IPS DF 6.9 (cell line): ENCODE results near the gene RUFY3.
"Not testable (repeated sequence)": the region's sequence is repeated elsewhere in the genome, so short reads cannot be mapped to it uniquely, and the experiment has no call there.

Source experiments
- DNase-seq: peaks from one replicate; pipeline ENCODE4 v3.0.0-alpha.2; 2013; ENCODE audit warnings: low read depth, low spot score
- H3K27ac ChIP-seq: one replicate; pipeline ENCODE4 v1.5.1; 2013; ENCODE audit warnings: low read length, control low read depth
- H3K27me3 ChIP-seq: 2 replicates; pipeline ENCODE4 v1.6.1; 2013; ENCODE audit warnings: mild to moderate bottlenecking, low read length; ENCODE audit not compliant: control insufficient read depth, insufficient read depth
- H3K36me3 ChIP-seq: 2 replicates; pipeline ENCODE4 v1.6.1; 2013; ENCODE audit warnings: low read length; ENCODE audit not compliant: control insufficient read depth, insufficient read depth
- H3K4me1 ChIP-seq: 2 replicates; pipeline ENCODE4 v1.6.1; 2013; ENCODE audit warnings: low read length; ENCODE audit not compliant: control insufficient read depth, insufficient read depth
- H3K4me3 ChIP-seq: 2 replicates; pipeline ENCODE4 v1.5.1; 2013; ENCODE audit warnings: mild to moderate bottlenecking, low read length
- H3K9me3 ChIP-seq: 2 replicates; pipeline ENCODE4 v1.6.1; 2013; ENCODE audit warnings: low read length, inconsistent platforms; ENCODE audit not compliant: control insufficient read depth, insufficient read depth
- WGBS: extraction: QIAGEN DNeasy Blood & Tissue Kit; methylation state at CpG from one replicate; pipeline ENCODE4 v1.1.7; 2013; ENCODE audit warnings: mixed read lengths, missing lambda C conversion rate; ENCODE audit not compliant: insufficient read length, insufficient coverage; 5-methylcytosine and 5-hydroxymethylcytosine counted together

RUFY3 gene

DNA sequence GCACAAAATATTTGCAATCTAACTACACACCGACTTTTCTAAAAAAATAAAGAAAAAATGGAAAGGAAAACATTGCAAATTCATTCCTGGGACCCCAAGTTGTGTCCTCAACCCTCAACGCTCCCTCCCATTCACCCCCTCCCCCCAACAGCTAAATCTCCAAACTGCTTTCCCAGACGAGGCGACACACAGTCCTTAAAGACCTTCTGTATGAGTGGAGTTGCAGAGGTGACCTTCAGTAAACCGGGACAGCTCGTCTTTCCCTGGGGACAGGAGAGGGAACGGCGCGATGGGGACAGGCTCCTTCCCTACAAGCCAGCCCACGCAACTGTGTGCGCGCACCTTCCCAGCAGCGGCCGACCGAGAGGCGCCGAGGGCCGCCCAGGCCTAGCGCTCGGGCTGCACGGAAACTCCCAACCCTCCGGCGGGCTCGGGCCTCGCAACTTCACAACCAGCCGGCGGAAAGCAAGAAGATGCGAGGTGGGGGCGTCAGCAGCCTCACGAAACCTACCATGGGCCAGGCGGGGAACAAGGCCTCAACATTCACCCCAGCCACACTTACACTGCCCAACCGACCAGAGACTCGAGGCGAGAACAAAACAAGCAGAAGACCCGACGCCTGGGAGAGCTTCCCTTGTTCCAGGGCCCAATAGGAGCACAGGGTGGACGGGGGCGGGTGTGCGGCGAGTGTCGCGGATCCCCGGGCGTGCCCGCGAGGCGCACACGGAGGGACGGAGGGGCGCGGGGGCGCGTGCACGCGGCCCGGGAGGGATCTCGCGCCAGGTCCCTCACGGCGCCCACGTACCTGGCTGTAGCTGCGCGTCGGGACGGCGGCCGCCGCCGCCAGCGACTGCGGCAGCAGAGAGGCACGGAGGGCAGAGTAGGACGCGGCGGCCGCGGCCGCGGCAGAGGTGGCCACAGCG lies 117.2 kb downstream of the RUFY3 start:
- Histone ChIP-seq H3K9me3 (no peaks in the 10 kb centered on the region), H3K27me3 (no peaks in the 10 kb centered on the region), H3K4me3 (peak overlapping the region; percentile 98), H3K4me1 (no peaks in the 10 kb centered on the region; the same call in 1 of the 2 replicates), H3K27ac (no peak overlapping the region), H3K36me3 (peaks cover 5% of the 10 kb centered on the region)
- no CpG with 5 or more reads among the region's 80 CpGs for WGBS
- DNase-seq = no peak

DNA sequence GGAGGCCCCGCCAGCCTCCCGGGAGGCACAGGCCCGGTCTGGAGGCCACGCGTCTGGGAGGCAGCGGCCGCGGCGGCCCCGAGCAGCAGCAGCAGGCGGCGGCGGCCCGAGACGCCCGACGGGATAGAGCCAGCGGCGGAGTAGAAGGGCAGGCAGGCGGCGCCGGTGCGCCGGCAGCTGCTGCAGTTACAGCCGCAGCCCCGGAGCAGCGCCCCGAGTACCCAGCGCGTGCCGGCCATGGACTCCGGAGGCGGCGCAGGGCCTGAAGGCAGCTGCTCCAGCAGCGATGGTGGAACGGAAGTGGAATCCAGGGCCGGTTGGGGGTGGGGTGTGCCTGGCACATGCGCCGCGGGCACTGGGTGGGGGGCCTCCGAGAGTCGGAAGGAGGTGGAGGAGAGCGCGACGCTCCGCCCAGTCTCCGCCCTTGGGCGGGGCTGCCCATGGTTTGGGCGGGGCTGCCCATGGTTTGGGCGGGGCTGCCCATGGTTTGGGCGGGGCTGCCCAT lies 117.9 kb downstream of the RUFY3 start, which contains the start of gene GRSF1:
TSS of gene GRSF1 (minus strand) at position 302 of the 505 bp plus-strand sequence. CDS start at position 239, 63 bp downstream.
- Histone ChIP-seq H3K27me3 (no peaks in the 10 kb centered on the region), H3K4me1 (no peaks in the 10 kb centered on the region; the same call in 1 of the 2 replicates), H3K27ac (no peak within 1 kb of the TSS), H3K4me3 (peak within 1 kb of the TSS; percentile 98), H3K36me3 (peaks cover 5% of the 10 kb centered on the region), H3K9me3 (no peaks in the 10 kb centered on the region)
- WGBS = no CpG with 5 or more reads among the region's 51 CpGs
- peak; percentile 64 for DNase-seq

DNA sequence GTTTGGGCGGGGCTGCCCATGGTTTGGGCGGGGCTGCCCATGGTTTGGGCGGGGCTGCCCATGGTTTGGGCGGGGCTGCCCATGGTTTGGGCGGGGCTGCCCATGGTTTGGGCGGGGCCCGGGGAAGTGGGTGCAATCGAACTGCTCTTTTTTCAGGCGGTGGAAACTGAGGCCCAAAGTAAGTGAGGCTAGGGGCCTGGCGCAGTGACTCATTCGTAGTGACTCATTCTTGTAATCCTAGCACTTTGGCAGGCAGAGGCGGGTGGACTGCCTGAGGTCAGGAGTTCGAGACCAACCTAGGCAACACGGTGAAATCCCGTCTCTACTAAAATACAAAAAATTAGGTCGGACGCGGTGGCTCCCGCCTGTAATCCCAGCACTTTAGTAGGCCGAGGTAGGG lies 118.4 kb downstream of the RUFY3 start:
- WGBS = no CpG with 5 or more reads among the region's 20 CpGs
- not testable (repeated sequence) for H3K27ac ChIP-seq, H3K27me3 ChIP-seq, DNase-seq, H3K4me3 ChIP-seq, H3K9me3 ChIP-seq, H3K36me3 ChIP-seq, H3K4me1 ChIP-seq

DNA sequence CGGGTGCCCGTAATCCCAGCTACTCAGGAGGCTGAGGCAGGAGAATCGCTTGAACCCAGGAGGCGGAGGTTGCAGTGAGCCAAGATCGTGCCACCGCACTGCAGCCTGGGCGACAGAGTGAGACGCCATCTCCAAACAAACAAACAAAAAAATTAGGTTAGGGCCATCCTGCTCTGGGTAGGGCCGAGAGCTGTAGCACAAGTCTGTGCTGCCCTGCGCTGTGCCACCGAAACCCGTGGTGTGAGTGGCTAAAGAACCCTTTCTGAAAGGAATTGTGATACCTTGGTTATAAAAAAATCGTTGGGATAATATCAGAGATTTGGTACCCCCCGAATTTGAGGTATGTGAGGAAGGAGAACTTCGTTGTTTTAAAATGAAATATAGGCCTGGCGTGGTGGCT lies 118.9 kb downstream of the RUFY3 start:
- H3K36me3 ChIP-seq, DNase-seq, H3K9me3 ChIP-seq, H3K4me1 ChIP-seq, H3K27ac ChIP-seq, H3K27me3 ChIP-seq, H3K4me3 ChIP-seq: not testable (repeated sequence)
- WGBS = no CpG with 5 or more reads among the region's 16 CpGs

DNA sequence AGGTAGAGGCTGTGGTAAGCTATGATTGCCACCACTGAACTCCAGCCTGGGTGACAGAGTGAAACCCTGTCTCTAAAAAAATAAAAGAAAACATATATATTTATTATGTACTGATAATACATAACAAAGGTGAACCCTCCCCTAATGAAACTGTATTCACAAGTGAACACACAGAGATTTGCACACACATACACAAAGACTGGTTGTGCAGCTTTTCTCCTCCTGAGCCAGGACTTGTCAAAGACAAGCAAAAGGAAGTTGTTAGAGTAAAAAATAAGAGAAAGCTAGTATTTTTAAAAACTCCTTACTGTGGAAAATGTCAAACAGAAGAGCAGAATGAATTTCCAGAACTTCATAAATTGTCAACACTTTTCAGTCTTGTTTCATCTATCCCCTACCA lies 119.4 kb downstream of the RUFY3 start:
- Histone ChIP-seq H3K27me3 (no peaks in the 10 kb centered on the region), H3K4me3 (no peak overlapping the region), H3K4me1 (no peaks in the 10 kb centered on the region; the same call in 1 of the 2 replicates), H3K9me3 (no peaks in the 10 kb centered on the region), H3K36me3 (no peaks in the 10 kb centered on the region; the same call in 1 of the 2 replicates), H3K27ac (no peak overlapping the region)
- DNase-seq = no peak

DNA sequence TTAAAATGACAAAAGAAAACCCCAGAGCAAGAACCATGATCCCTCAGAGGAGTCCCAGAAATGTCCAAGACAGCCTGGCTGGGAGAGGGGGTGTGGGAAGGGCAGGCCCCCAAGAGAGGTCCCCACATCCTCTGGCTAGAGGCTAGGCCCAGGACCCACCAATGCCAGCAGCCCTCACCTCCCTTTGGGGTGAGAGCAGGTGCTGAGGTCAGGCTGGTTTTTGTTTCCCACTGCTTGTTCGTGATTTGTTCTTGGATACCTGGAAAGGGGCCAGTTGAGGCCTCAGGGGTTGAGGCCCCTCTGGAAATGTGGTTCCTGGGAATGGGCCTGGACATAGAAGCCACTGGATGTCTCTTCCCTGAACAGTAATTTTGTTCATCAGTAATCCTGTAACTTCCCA lies 120.2 kb downstream of the RUFY3 start:
- no peaks in the 10 kb centered on the region for H3K27me3 ChIP-seq
- no CpG with 5 or more reads among the region's 1 CpG for WGBS
- no peak for DNase-seq
- no peaks in the 10 kb centered on the region; the same call in 1 of the 2 replicates for H3K4me1 ChIP-seq
- no peak overlapping the region for H3K27ac ChIP-seq
- no peak overlapping the region for H3K4me3 ChIP-seq
- no peaks in the 10 kb centered on the region for H3K9me3 ChIP-seq
- no peaks in the 10 kb centered on the region; the same call in 1 of the 2 replicates for H3K36me3 ChIP-seq

DNA sequence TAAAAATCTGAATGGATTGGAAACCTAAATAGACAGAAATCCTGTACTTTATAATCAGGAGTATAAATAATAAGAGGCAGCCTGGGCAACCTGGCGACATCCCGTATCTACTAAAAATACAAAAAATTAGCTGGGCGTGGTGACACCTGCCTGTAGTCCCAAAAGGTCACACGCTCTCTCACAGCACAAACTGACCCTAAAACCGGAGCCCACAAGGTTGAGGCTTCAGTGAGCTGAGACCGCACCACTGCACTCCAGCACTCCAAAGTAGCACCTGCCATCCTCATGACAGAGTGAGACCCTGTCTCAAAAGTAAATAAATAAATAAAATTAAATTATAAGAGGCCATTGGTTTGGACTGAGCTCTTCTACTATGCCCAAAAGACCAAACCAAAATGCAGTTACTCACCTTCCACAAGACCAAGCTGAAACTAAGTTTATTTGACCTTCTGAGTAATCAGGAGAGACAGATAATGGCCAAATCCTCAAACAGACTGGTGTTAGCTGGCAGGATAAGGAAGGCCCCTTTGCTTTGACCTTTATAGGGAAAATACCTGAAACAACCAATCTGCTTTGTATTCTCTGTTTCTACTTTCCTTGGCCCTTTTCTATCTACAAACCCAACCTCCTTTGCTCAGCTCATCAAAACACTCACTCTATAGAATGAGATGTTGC lies 121.1 kb downstream of the RUFY3 start:
- H3K4me3 ChIP-seq = no peak overlapping the region
- WGBS = no CpG with 5 or more reads among the region's 6 CpGs
- H3K27ac ChIP-seq = no peak overlapping the region
- no peak for DNase-seq
- no peaks in the 10 kb centered on the region; the same call in 1 of the 2 replicates for H3K4me1 ChIP-seq
- no peaks in the 10 kb centered on the region for H3K27me3 ChIP-seq
- H3K9me3 ChIP-seq = no peaks in the 10 kb centered on the region
- no peaks in the 10 kb centered on the region; the same call in 1 of the 2 replicates for H3K36me3 ChIP-seq

DNA sequence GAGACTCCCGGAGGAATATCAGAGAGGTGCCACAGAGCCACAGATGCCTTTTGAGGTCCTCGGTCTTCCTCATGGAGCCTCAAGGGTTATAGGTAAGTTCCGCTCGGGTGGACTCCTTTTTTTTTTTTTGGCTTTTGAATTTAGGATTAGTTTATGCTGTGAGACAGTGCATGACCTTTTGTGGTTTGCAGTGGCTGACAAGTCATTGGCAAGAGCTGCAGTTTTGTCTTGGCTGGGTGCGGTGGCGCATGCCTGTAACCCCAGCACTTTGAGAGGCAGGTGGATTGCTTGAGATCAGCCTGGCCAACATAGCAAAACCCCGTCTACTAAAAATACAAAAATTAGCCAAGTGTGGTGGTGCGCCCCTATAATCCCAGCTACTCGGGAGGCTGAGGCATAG lies 122.4 kb downstream of the RUFY3 start:
- DNase-seq = no peak
- Histone ChIP-seq H3K4me3 (no peak overlapping the region), H3K27ac (no peak overlapping the region), H3K4me1 (no peaks in the 10 kb centered on the region; the same call in 1 of the 2 replicates), H3K9me3 (no peaks in the 10 kb centered on the region), H3K36me3 (no peaks in the 10 kb centered on the region; the same call in 1 of the 2 replicates), H3K27me3 (no peaks in the 10 kb centered on the region)
- WGBS = no CpG with 5 or more reads among the region's 9 CpGs

DNA sequence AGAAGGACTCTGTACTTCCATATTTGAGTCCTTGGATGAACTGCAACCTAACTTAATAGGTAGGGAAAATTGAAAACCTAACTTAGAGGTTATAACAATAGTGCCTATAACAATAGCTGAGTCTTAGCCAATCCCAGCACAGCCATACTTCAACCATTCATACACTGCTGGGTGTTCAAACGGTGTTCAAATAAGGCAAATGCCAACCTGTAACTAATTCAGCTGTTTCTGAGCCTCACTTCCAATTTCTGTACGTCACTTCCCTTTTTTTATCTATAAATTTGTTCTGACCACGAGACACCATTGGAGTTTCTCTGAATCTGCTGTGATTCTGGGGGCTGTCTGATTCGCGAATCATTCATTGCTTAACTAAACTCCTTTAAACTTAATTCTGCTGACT lies 127.5 kb downstream of the RUFY3 start:
- DNase-seq = no peak
- WGBS = no CpG with 5 or more reads among the region's 5 CpGs
- Histone ChIP-seq H3K4me1 (no peaks in the 10 kb centered on the region), H3K9me3 (no peaks in the 10 kb centered on the region), H3K4me3 (no peak overlapping the region), H3K36me3 (no peaks in the 10 kb centered on the region), H3K27ac (no peak overlapping the region), H3K27me3 (no peaks in the 10 kb centered on the region)

DNA sequence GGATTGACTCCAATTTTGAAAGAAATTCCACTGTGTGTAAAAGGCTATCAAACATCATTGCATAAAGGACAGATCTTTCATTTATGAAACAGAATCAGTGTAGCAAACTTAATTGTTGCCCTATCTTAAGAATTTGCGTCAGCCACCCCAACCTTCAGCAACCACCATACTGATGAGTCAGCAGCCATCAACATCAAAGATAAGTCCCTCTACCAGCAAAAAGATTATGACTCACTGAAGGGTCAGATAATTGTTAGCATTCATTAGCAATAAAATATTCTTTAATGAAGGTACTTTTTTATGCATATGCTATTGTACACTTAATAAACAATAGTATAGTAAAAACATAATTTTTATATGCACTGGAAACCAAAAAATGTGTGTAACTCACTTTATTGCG lies 133.7 kb downstream of the RUFY3 start:
- Histone ChIP-seq H3K36me3 (no peaks in the 10 kb centered on the region), H3K27me3 (no peaks in the 10 kb centered on the region), H3K4me1 (no peaks in the 10 kb centered on the region), H3K27ac (no peak overlapping the region), H3K4me3 (no peak overlapping the region), H3K9me3 (no peaks in the 10 kb centered on the region)
- WGBS = no CpG with 5 or more reads among the region's 2 CpGs
- no peak for DNase-seq
